Activated CD4-positive, alpha-beta T cell treated with anti-CD3 and anti-CD28 coated beads, Interleukin-2, Interleukin-4, amounts not matched to agents 100 ng/mL and 50 ng/mL, durations not matched to agents 16 hours and 8 hours (primary cell): ENCODE measurements around the gene LGR6.
"Not testable (repeated sequence)": the region's sequence is repeated elsewhere in the genome, so short reads cannot be mapped to it uniquely, and the experiment has no call there.

ENCODE experiments used
- DNase-seq: peaks from one replicate; pipeline ENCODE4 v3.0.0-alpha.2; 2020; ENCODE audit warnings: low spot score

LGR6 gene

GRCh38 chr1:202176949-202177927 lies 16.4 kb upstream of the LGR6 start:
- DNase-seq = no peak

- no peak for DNase-seq
Measured at GRCh38 chr1:202179828-202180750, 13.5 kb upstream of the LGR6 start.

GRCh38 chr1:202180751-202181139 lies 12.9 kb upstream of the LGR6 start:
- DNase-seq = not testable (repeated sequence)

GRCh38 chr1:202181586-202181985 lies 12.0 kb upstream of the LGR6 start:
- DNase-seq = no peak

- no peak for DNase-seq
Measured at GRCh38 chr1:202182040-202182877, 11.3 kb upstream of the LGR6 start.

- DNase-seq = peak; percentile 78
Measured at GRCh38 chr1:202184750-202185460, 8.7 kb upstream of the LGR6 start.

- DNase-seq = no peak
Measured at GRCh38 chr1:202186327-202186726, 7.3 kb upstream of the LGR6 start.

- no peak for DNase-seq
Measured at GRCh38 chr1:202187041-202187671, 6.4 kb upstream of the LGR6 start.

GRCh38 chr1:202187697-202188407 lies 5.7 kb upstream of the LGR6 start:
- DNase-seq = no peak

- peak; percentile 73 for DNase-seq
Measured at GRCh38 chr1:202189001-202189790, 4.4 kb upstream of the LGR6 start.

GRCh38 chr1:202189918-202190715 lies 3.5 kb upstream of the LGR6 start:
- DNase-seq = no peak

GRCh38 chr1:202191391-202191790 lies 2.2 kb upstream of the LGR6 start:
- DNase-seq = not testable (repeated sequence)

- peak; percentile 38 for DNase-seq
Measured at GRCh38 chr1:202192770-202193613, 607 bp upstream of the LGR6 start.

- no peak for DNase-seq
Measured at GRCh38 chr1:202194328-202194648, 689 bp downstream of the LGR6 start.

- DNase-seq = no peak
Measured at GRCh38 chr1:202197653-202198365, 4.2 kb downstream of the LGR6 start.

GRCh38 chr1:202198366-202198724 lies 4.7 kb downstream of the LGR6 start:
- no peak for DNase-seq
